ENCODE data around the gene SBF1.

Gene SBF1

GRCh38 chr22:50465066-50465930 lies 9.5 kb downstream of the SBF1 start:
- DNase-seq, result no peak

DNA sequence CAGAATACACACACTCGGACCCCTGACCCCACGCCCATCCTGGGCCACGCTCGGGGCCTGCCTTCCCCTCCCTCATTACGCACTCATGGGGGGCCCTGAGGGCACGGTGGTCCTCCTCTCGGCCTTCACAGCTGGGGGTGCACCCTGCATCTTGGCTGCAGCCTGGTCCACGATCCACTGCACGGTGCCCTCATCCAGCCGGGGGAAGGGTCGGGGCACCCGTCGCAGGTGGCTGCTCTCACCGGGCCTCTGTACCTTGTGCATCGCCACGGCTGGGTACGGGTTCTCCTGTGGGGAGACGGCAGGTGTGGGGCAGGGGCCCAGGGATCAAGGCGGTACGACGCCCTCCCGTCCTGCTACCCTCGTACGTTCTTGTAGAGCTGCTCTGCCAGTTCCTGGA lies 10.4 kb downstream of the SBF1 start:
- no peak for DNase-seq

DNA sequence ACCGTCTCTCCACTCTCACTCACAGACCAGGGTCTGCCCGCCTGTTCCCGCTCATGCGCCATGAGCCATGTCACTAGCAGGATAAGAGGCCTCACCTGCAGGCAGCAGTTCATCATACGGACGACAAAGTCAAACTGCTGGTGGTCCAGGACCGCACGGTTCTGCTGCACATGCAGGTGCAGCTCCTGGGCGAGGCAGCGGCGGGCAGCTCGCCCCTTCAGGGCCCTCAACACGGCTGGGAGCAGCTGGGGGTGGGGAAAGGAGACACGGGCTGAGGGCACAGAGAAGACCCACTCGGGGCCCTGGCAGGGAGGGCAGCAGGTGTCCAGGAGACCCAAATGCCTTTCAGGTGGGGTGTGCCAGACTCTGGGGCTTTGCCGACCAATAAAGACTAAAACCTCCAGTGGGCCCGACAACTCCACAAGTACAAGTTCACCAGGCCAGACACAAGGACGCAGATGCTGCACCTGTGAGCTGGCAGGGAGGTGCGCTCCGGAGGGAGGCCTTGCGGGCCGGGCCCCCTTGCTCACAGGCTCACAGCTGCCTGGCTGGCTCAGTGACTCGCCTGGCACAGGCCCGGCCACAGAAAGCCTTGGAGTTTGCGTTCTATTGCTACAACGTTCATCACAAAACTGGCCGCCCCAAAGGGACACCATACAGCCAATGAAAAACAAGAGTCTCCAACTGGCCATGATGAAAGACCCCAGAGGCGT lies 11.5 kb downstream of the SBF1 start:
- DNase-seq, result no peak

- DNase-seq, result no peak
Observed at GRCh38 chr22:50461979-50462540, 12.8 kb downstream of the SBF1 start.

DNA sequence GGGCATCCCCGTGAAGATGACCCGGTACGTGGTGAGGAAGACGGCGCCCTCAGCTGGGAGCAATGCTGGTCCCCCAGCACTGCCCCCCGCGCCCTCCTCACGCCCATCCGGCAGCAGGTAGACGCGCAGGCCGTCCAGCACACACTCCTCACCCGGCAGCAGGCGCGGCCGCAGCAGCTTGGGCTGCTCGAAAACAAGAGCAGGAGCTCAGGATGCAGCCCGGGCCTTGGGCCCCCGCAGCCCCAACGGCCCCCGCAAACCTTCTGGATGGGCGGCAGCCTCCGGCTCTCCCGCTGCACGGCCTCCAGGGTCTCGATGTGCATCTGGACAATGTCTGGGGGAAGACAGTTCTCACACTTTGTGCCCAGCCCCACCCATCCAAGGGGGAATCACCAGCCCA lies 13.3 kb downstream of the SBF1 start:
- no peak for DNase-seq

GRCh38 chr22:50460938-50461337 lies 13.9 kb downstream of the SBF1 start:
- DNase-seq, result no peak

DNA sequence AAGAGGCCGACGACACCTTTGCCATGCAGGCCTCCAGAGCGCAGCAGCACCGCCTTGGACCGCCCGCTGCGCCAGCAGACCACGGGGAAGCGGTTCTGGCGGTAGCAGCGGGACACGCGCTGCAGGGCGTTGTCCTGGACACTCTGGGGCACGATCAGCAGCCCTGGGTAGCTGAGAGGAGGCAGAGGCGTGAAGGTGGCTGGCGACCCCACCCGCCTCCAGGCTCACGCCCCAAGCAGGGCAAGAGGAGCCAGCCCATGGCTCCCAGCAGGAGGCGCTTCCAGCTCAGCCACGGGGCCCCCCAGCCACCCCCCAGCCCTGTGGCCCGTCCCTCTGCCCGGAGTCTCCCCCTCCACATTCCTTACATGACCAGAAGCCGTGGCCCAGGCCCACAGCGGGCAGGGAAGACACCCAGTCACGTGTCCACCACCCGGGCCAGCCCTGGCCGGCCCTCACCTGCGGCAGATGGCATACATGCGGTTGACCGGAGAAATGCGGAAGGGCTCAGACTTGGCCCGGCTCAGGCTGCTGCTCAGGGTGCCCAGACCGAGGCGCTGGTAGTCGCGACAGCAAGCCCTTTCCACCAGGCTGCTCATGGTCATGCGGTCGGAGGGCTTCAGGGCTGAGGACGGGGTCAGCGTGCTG lies 15.2 kb downstream of the SBF1 start:
- no peak for DNase-seq

- DNase-seq, result no peak
Observed at GRCh38 chr22:50459016-50459415, 15.8 kb downstream of the SBF1 start.

DNA sequence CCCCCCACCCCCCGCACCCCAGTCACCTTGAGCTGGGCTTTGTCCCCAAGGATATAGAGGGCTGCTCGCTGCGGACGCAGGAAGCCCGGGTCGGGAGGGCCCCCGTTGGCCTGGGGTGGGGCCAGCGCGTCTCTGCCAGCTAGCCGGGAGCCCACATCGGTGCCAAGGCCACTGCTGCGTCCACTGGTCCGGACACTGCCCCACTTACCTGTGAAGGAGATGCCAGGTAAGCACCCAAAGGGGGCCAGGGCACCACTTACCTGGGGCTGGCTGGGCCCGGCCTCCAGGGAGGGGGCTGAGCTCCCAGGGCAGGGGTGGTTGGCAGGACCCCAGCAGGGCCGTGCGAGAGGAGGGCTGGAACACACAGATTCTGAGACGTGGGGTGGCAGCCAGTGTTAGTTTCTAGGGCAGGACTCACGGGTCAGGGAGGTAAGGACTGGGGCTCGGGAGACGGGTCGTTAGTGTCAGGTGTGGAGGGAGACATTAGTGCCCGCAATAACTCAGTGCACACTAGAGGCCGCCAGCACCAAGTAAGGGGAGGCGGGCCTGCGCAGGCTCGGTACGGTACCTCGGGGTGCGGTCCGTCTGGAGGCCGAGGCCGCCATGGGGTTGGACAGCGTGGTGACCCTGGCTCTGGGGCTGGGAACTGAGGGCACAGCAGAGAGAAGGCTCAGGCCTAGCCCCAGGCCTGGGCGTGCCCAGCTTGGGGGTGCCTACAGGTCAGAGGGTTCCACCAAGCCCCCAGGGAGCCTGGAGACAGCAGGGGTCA lies 18.2 kb downstream of the SBF1 start:
- no peak for DNase-seq

GRCh38 chr22:50456026-50456425 lies 18.8 kb downstream of the SBF1 start:
- no peak for DNase-seq

- no peak for DNase-seq
Observed at GRCh38 chr22:50455201-50455600, 19.6 kb downstream of the SBF1 start.

GRCh38 chr22:50454556-50455075 lies 20.2 kb downstream of the SBF1 start:
- no peak for DNase-seq

GRCh38 chr22:50452649-50453048 lies 22.2 kb downstream of the SBF1 start:
- DNase-seq, result no peak

GRCh38 chr22:50447576-50448551 lies 27.0 kb downstream of the SBF1 start:
- no peak for DNase-seq

DNA sequence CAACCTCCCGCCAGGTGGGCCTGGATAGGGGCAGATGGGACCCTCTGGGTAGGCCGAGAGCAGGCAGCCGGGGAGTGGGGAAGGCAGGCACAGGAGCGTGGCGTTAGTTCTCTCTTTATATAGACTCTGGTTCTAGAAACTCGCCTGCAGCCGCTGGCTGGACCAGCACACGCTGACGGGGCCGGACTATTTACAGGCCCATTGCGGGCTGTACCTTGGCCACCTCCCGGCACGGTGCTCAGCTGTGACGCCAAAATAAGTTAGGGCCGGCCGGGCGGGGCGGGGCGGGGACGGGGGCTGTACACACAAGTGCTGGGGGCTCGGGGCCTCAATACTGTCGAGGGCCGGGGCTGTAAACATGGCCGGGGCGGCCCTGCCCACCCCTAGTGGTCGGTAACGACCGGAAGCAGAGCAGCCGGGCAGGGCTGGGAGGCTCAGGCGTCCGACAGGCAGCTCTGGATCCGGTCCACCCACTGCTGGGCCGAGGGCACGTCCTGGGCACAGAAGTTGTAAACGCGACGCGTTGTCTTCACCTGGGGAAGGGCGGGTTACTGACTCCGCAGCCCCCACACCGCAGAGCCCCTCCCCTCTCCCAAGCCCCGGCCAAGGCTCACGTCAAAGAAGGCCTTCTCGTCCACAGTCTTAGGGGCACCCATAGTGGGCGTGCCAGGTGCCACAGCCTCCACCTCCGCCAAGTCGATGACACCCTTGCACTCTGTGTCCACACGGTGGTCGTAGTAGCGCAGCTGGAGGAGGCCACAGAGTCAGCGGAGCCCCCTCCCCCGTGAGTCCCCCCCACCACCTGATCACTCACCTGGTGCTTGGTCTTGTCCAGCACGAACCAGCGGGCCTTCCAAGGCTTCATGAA lies 27.9 kb downstream of the SBF1 start:
- no peak for DNase-seq

DNA sequence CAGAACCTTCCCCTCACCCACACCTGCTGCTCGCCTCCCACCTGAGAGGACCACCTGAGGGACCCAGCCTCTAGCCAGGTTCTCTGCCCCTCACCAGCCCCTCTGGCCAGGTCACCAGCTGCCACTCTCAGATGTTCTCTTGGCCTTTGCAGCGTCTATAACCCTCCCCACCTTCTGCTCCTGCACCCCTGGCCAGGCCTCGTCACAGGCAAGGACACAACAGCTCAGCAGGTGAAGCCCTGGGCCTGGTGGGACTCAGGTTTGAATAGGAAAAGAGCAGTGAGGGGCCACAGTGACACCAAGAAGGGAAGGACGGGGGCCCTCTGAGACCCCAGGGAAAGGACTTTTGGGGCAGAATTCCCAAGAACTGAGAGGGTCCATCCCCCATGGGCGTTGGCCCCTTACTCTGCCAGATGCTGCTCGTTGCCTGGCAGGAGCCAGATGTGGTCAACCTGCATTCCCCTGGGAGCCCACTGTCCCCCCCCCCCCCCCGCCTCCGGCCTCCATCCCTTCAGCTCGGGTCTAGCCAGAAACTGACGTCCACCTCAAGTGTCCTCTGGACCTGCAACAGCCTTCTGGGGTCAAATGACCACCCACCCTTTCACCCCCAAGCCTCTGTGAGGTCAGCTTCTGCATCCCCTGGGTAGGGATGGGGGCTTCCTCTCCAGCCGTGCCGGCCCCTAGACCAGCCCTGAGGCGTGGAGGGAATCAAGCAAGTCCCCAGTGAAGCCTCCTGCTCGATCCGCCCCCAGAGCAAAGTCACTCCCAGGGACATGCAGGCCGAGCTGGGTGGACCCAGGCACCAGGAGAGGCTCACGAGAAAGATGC lies 28.7 kb downstream of the SBF1 start:
- DNase-seq, result no peak

- DNase-seq, result no peak
Observed at GRCh38 chr22:50445071-50445879, 29.6 kb downstream of the SBF1 start.

DNA sequence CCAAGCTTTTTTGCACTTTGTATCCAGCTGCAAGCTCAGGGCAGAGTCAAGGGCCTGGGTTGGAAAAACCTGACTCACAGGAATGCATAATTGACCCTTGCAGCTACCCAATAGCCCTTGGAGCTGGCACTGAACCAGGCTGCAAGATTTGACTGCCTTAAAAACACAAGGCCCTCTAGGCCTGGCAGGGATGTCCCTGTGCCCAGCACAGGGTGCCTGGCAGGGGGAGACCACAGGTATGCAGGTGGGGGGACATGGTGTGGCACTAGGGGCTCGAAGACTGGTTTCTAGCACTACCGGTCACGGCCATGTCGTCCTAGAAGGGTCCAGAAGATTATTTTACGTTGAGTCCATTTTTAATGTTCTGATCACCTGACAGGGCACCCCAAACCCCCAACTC lies 30.2 kb downstream of the SBF1 start:
- no peak for DNase-seq
